HepG2 (cell line): ENCODE measurements around the gene ZNF175. TPM values are rescaled to one million over a fixed set of nuclear protein-coding genes. Genes with fewer than 3 reads are reported as not detected.

Experiments used
- ATAC-seq: fragments of 200-7000 bp; cut with Tn5 transposase; 3 replicates; pipeline ENCODE4 v1.9.1; 2020; ENCODE audit warnings: mild to moderate bottlenecking, moderate library complexity
- BruUV-seq: library from RNA; stranded (reverse); fragments of 400-500 nt; replicated peaks from 2 replicates; lab custom pipeline; 2021; lab: Mats Ljungman, UMichigan
- CTCF ChIA-PET: fragments of 300-600 bp; formaldehyde crosslinking; extraction: SDS; loops from one replicate; lab custom pipeline; 2021; ENCODE audit warnings: low total read pairs, inconsistent platforms, low intra/inter-chr PET ratio; lab: Yijun Ruan, JAX
- POLR2A ChIA-PET: fragments of 350-600 bp; sonication (Branson Sonifier 250); formaldehyde crosslinking; loops from one replicate; lab custom pipeline; 2020; ENCODE audit warnings: antibody characterized with exemption, inconsistent platforms; lab: Yijun Ruan, JAX
- DNase-seq: peaks from one replicate; pipeline ENCODE4 v3.0.0-alpha.2; 2015; ENCODE audit warnings: low spot score
- FAIRE-seq: peaks from 3 replicates; lab custom pipeline; 2011; peaks lifted over from hg19 to GRCh38; lab: Jason Lieb, UNC
- H2AFZ ChIP-seq: one replicate; pipeline ENCODE4 v1.6.1; 2011; ENCODE audit warnings: low read length, inconsistent platforms
- H3K27ac ChIP-seq: fragments of 300-600 bp; 3 replicates; pipeline ENCODE4 v1.8.0; 2011; ENCODE audit warnings: mixed run types, mild to moderate bottlenecking, mixed read lengths, low read length, inconsistent platforms; ENCODE audit not compliant: insufficient read depth; ENCODE audit errors: extremely low read length
- H3K27me3 ChIP-seq, 2 experiments: fragments of 200-600 bp in 1 of 2; 2 replicates in 1 of 2; 3 replicates in 1 of 2; pipeline versions ENCODE4 v1.6.0 to v1.8.0; 2011; ENCODE audit warnings: low read length in 2 of 2, mild to moderate bottlenecking in 2 of 2, moderate library complexity in 2 of 2, inconsistent platforms in 1 of 2; ENCODE audit not compliant: insufficient read depth in 2 of 2, control insufficient read depth in 1 of 2
- H3K36me3 ChIP-seq, 2 experiments: fragments of 200-600 bp in 1 of 2; replicated peaks in 1 of 2; 2 replicates in 1 of 2; 3 replicates in 1 of 2; pipeline versions ENCODE4 v1.5.1 to v1.8.0; 2011; ENCODE audit warnings: low read length in 2 of 2, inconsistent platforms in 1 of 2; ENCODE audit not compliant: insufficient read depth in 2 of 2, control insufficient read depth in 1 of 2
- H3K4me1 ChIP-seq: 2 replicates; pipeline ENCODE4 v1.5.1; 2012; ENCODE audit warnings: low read length, inconsistent platforms; ENCODE audit not compliant: insufficient read depth
- H3K4me2 ChIP-seq: 2 replicates; pipeline ENCODE4 v1.6.0; 2011; ENCODE audit warnings: low read depth, low read length, inconsistent platforms
- H3K4me3 ChIP-seq, 3 experiments: fragments of 200-600 bp in 1 of 3; sonication (generic), shearing (Covaris generic) in 1 of 3; replicated peaks in 1 of 3; 2 replicates each; pipeline ENCODE4 v1.5.1; 2011 to 2016; ENCODE audit warnings: low read length in 3 of 3, inconsistent platforms in 2 of 3, low read depth in 2 of 3, mild to moderate bottlenecking in 2 of 3, control low read depth in 1 of 3, mixed read lengths in 1 of 3; ENCODE audit not compliant: insufficient read depth in 1 of 3
- H3K79me2 ChIP-seq: one replicate; pipeline ENCODE4 v1.6.1; 2011; ENCODE audit warnings: low read length, inconsistent platforms; ENCODE audit not compliant: insufficient read depth
- H3K9ac ChIP-seq: 2 replicates; pipeline ENCODE4 v1.6.0; 2011; ENCODE audit warnings: mild to moderate bottlenecking, low read depth, low read length, inconsistent platforms; ENCODE audit not compliant: insufficient read depth
- H3K9me3 ChIP-seq: 2 replicates; pipeline ENCODE4 v1.5.1; 2012; ENCODE audit warnings: mild to moderate bottlenecking, low read length
- H4K20me1 ChIP-seq: 2 replicates; pipeline ENCODE4 v1.6.0; 2011; ENCODE audit warnings: inconsistent platforms, mild to moderate bottlenecking, low read length, moderate library complexity; ENCODE audit not compliant: insufficient read depth
- ARNT2 ChIP-seq: sonication (generic); formaldehyde crosslinking; IDR thresholded peaks from 2 replicates; pipeline ENCODE4 v1.8.0; 2022; ENCODE audit warnings: mild to moderate bottlenecking, low read depth, missing genetic modification reagents, moderate library complexity
- CENPT ChIP-seq: sonication (generic); formaldehyde crosslinking; IDR thresholded peaks from 2 replicates; pipeline ENCODE4 v1.8.0; 2022; ENCODE audit warnings: low read depth, mild to moderate bottlenecking, moderate library complexity, missing genetic modification reagents
- ETV6 ChIP-seq: sonication (generic); formaldehyde crosslinking; conservative IDR thresholded peaks from 2 replicates; pipeline ENCODE4 v1.4.0; 2020; ENCODE audit warnings: missing genetic modification reagents
- HMGXB4 ChIP-seq, 2 experiments: sonication (generic) in 1 of 2; formaldehyde crosslinking in 1 of 2; IDR thresholded peaks; 2 replicates each; pipeline versions ENCODE4 v1.4.0 to v1.6.1; 2018 to 2020; ENCODE audit warnings: missing genetic modification reagents in 2 of 2, borderline replicate concordance in 1 of 2, low read depth in 1 of 2, mild to moderate bottlenecking in 1 of 2, missing biosample characterization in 1 of 2
- MIXL1 ChIP-seq: IDR thresholded peaks from 2 replicates; pipeline ENCODE4 v1.6.1; 2016
- NFIC ChIP-seq: IDR thresholded peaks from 2 replicates; pipeline ENCODE4 v1.6.1; 2012; ENCODE audit warnings: mild to moderate bottlenecking, low read length, inconsistent platforms
- NFKB2 ChIP-seq: sonication (generic); formaldehyde crosslinking; IDR thresholded peaks from 2 replicates; pipeline ENCODE4 v1.4.0; 2020; ENCODE audit warnings: missing genetic modification reagents, borderline replicate concordance
- NRL ChIP-seq: sonication (generic); formaldehyde crosslinking; IDR thresholded peaks from 2 replicates; pipeline ENCODE4 v1.5.0; 2020; ENCODE audit warnings: missing genetic modification reagents, mild to moderate bottlenecking, moderate library complexity, borderline replicate concordance
- PHF21A ChIP-seq: sonication (generic); formaldehyde crosslinking; IDR thresholded peaks from 2 replicates; pipeline ENCODE4 v1.5.0; 2020; ENCODE audit warnings: mild to moderate bottlenecking, missing genetic modification reagents
- POGZ ChIP-seq: sonication (generic); formaldehyde crosslinking; IDR thresholded peaks from 2 replicates; pipeline ENCODE4 v1.4.0; 2020; ENCODE audit warnings: mild to moderate bottlenecking, missing genetic modification reagents
- SIN3B ChIP-seq: fragments of 150-350 bp; IDR thresholded peaks from 2 replicates; pipeline ENCODE4 v1.6.1; 2014; ENCODE audit warnings: low read length
- SMARCC2 ChIP-seq: fragments of 450-650 bp; IDR thresholded peaks from 2 replicates; pipeline ENCODE4 v1.6.1; 2017; ENCODE audit warnings: antibody characterized with exemption, mild to moderate bottlenecking
- TGIF2 ChIP-seq: IDR thresholded peaks from 2 replicates; pipeline ENCODE4 v1.6.1; 2016; ENCODE audit warnings: control low read depth, missing compliant biosample characterization
- ZNF10 ChIP-seq: sonication (generic); formaldehyde crosslinking; IDR thresholded peaks from 2 replicates; pipeline ENCODE4 v1.4.0; 2020; ENCODE audit warnings: mild to moderate bottlenecking, low read depth, missing genetic modification reagents, borderline replicate concordance
- ZNF18 ChIP-seq: sonication (generic); formaldehyde crosslinking; IDR thresholded peaks from 2 replicates; pipeline ENCODE4 v1.8.0; 2022; ENCODE audit warnings: mild to moderate bottlenecking, missing genetic modification reagents; ENCODE audit not compliant: insufficient replicate concordance
- ZNF251 ChIP-seq: sonication (generic); formaldehyde crosslinking; IDR thresholded peaks from 2 replicates; pipeline ENCODE4 v1.9.0; 2021; ENCODE audit warnings: mild to moderate bottlenecking, missing genetic modification reagents
- ZNF280D ChIP-seq: sonication (generic); formaldehyde crosslinking; IDR thresholded peaks from 2 replicates; pipeline ENCODE4 v1.5.1; 2020; ENCODE audit warnings: mild to moderate bottlenecking, missing genetic modification reagents
- ZNF33B ChIP-seq: sonication (generic); formaldehyde crosslinking; IDR thresholded peaks from 2 replicates; pipeline ENCODE4 v1.5.1; 2020; ENCODE audit warnings: mild to moderate bottlenecking, missing genetic modification reagents
- WGBS: methylation state at CpG from one replicate; pipeline ENCODE4 v1.1.6; 2017; ENCODE audit warnings: low lambda C conversion rate; 5-methylcytosine and 5-hydroxymethylcytosine counted together
- in situ Hi-C: cut with HindIII; loops from 2 replicates; pipeline ENCODE4 v1.10.0; 2017; ENCODE audit warnings: low pct_unique_long_range_greater_than_20kb; ENCODE audit not compliant: extremely low pct_ligation_motif_present
- intact Hi-C: fragments of 100-400 bp; cut with micrococcal nuclease; formaldehyde crosslinking; loops from one replicate; pipeline ENCODE4 v1.10.0; 2022; ENCODE audit not compliant: unreplicated experiment
- polyA plus RNA-seq, 8 experiments: library from polyadenylated mRNA; depleted of rRNA in 3 of 8; stranded (reverse) in 7 of 8; unstranded in 1 of 8; fragments of >200 nt; fragmentation: Illumina TruSeq in 4 of 8; extraction: Trizol in 4 of 8; gene quantifications; 2 replicates each; pipeline versions ENCODE4 v1.2.1 to v1.2.3, GENCODE V29; 2011 to 2016; ENCODE audit warnings: low read depth in 4 of 8, missing spikeins in 1 of 8, mixed read lengths in 1 of 8; ENCODE audit not compliant: insufficient read depth in 1 of 8
- total RNA-seq, 5 experiments: library from RNA; depleted of rRNA; stranded (reverse); fragments of >200 nt; fragmentation: Illumina TruSeq; extraction: Trizol; gene quantifications; 2 replicates each; pipeline ENCODE4 v1.2.3, GENCODE V29; 2016; ENCODE audit warnings: low read depth in 1 of 5
- TF ChIP-seq, protein P1 (sequence below): sonication (generic); formaldehyde crosslinking; conservative IDR thresholded peaks from 2 replicates; pipeline ENCODE4 v1.4.0; 2020; ENCODE audit warnings: missing genetic modification reagents

The ZNF175 gene
- total and polyA plus RNA-seq, 2 of the 13 experiments (the other 11 are each of a cell fraction or from before 2014, with no cell fraction given) = 1.2 to 1.5 TPM

DNA sequence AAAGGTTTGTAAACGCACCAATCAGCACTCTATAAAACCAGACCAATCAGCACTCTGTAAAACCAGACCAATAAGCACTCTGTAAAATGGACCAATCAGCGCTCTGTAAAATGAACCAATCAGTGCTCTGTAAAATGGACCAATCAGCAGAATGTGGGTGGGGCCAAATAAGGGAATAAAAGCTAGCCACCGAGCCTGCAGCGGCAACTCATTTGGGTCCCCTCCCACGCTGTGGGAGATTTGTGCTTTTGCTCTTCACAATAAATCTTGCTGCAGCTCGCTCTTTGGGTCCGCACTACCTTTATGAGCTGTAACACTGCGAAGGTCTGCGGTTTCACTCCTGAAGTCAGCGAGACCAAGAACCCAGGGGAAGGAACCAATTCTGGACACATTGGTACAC is 28.0 kb downstream of the ZNF175 start:
- 57% methylated on average over 7 of the region's 10 CpGs for WGBS
- Histone ChIP-seq H3K27me3 (no peaks in the 10 kb centered on the region), H3K36me3 (no peaks in the 10 kb centered on the region), H3K9me3 (no peaks in the 10 kb centered on the region), H3K4me2 (no peak overlapping the region), H4K20me1 (no peaks in the 10 kb centered on the region), H3K4me1 (no peaks in the 10 kb centered on the region), H2AFZ (no peak overlapping the region), H3K79me2 (no peaks in the 10 kb centered on the region), H3K9ac (no peak overlapping the region), H3K27ac (no peak overlapping the region), H3K4me3 (no peak overlapping the region)
- ATAC-seq (no peak), DNase-seq (no peak), FAIRE-seq (no peak)
- no TSS peak for BruUV-seq
- intact Hi-C loops (no loop called here), in situ Hi-C loops (no loop called here)
- POLR2A ChIA-PET = no interaction called here
- no peak for TF ChIP-seq TGIF2
- TF ChIP-seq ZNF280D (CRISPR knock-in tag) = no peak
- no peak for TF ChIP-seq NFKB2 (CRISPR knock-in tag)
- TF ChIP-seq SIN3B = no peak
- TF ChIP-seq NFIC = no peak
- no peak for TF ChIP-seq SMARCC2
- TF ChIP-seq MIXL1 (CRISPR knock-in tag) = no peak
- TF ChIP-seq ZNF10 (CRISPR knock-in tag) = no peak
- no peak for TF ChIP-seq ARNT2 (CRISPR knock-in tag)
- TF ChIP-seq, protein P1, sequence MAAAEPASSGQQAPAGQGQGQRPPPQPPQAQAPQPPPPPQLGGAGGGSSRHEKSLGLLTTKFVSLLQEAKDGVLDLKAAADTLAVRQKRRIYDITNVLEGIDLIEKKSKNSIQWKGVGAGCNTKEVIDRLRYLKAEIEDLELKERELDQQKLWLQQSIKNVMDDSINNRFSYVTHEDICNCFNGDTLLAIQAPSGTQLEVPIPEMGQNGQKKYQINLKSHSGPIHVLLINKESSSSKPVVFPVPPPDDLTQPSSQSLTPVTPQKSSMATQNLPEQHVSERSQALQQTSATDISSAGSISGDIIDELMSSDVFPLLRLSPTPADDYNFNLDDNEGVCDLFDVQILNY (CRISPR knock-in tag) = no peak
- no peak for TF ChIP-seq CENPT (CRISPR knock-in tag)
- no peak for TF ChIP-seq ZNF251 (CRISPR knock-in tag)
- no peak for TF ChIP-seq NRL (CRISPR knock-in tag)
- TF ChIP-seq HMGXB4 (CRISPR knock-in tag; IDR thresholded peaks at IDR 0.05; ENCODE audit: borderline replicate concordance in 1 of 2, low read depth in 1 of 2) = no peak
- no peak for TF ChIP-seq PHF21A
- TF ChIP-seq POGZ (CRISPR knock-in tag) = no peak
- no peak for TF ChIP-seq ZNF18 (CRISPR knock-in tag)
- TF ChIP-seq ETV6 (CRISPR knock-in tag) = no peak
- TF ChIP-seq ZNF33B (CRISPR knock-in tag) = no peak
- CTCF ChIA-PET = no interaction called here
